NCI-H446 (cell line): ENCODE data around the gene COMMD4.
"Not testable (repeated sequence)": the region's sequence is repeated elsewhere in the genome, so short reads cannot be mapped to it uniquely, and the experiment has no call there.

Experiments
- DNase-seq, 2 experiments: peaks; one replicate each; lab custom pipeline; 2025; lab: John Stamatoyannopoulos, UW

Gene COMMD4

GRCh38 chr15:75380773-75381172 is 44.9 kb downstream of the COMMD4 start:
- DNase-seq, result no peak

DNA sequence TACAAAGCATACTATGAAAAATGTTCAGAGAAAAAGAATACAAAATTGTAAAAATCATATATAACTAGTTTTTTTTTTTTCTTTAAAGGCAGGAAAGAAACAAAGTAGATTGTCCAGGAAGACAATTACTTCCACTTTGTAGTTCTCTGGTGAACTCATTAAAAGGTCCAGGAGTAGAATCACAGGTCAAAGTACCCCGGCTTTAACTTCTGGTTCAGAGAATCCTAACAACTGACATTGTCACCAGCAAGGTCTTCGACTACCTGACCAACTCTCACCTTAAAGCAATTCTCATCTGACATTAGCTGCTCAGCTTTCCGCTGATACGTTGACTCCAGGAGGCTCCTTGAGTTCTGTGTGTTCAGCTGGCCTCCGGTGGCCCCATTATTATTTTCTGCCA is 48.1 kb downstream of the COMMD4 start:
- not testable (repeated sequence) for DNase-seq
